PC-9 (cell line): ENCODE results near the gene XPA. TPM values are rescaled to one million over a fixed set of nuclear protein-coding genes. Genes with fewer than 3 reads are reported as not detected.

ENCODE experiments used
- BruUV-seq: library from RNA; stranded (reverse); fragments of 400-500 nt; replicated peaks from 2 replicates; lab custom pipeline; 2021; lab: Mats Ljungman, UMichigan
- CTCF ChIA-PET: fragments of 300-600 bp; sonication (Branson Sonifier 250); formaldehyde crosslinking; loops from one replicate; lab custom pipeline; 2022; ENCODE audit warnings: antibody characterized with exemption; lab: Charles Lee
- POLR2A ChIA-PET: fragments of 300-600 bp; sonication (Branson Sonifier 250); formaldehyde crosslinking; loops from one replicate; lab custom pipeline; 2022; ENCODE audit warnings: antibody characterized with exemption; ENCODE audit not compliant: unreplicated experiment; lab: Charles Lee
- DNase-seq, 2 experiments: peaks; one replicate each; pipeline versions ENCODE4 v3.0.0 to v3.0.0-alpha.2; 2015 to 2022; ENCODE audit warnings: mixed read lengths in 1 of 2
- H2AFZ ChIP-seq: fragments of 200-600 bp; sonication (generic); 2 replicates; pipeline ENCODE4 v1.8.1; 2017; ENCODE audit warnings: antibody characterized with exemption
- H3F3A ChIP-seq: fragments of 200-600 bp; sonication (generic); 2 replicates; pipeline ENCODE4 v1.8.1; 2017; ENCODE audit warnings: antibody characterized with exemption, mild to moderate bottlenecking, low read depth; ENCODE audit not compliant: insufficient read depth
- H3K27ac ChIP-seq: fragments of 200-600 bp; sonication (generic); 2 replicates; pipeline ENCODE4 v1.6.1; 2016; ENCODE audit warnings: mixed run types
- H3K27me3 ChIP-seq: fragments of 200-600 bp; sonication (generic); 2 replicates; pipeline ENCODE4 v1.6.1; 2016; ENCODE audit warnings: low read depth, mixed run types; ENCODE audit not compliant: insufficient read depth
- H3K36me3 ChIP-seq: fragments of 200-600 bp; sonication (generic); 2 replicates; pipeline ENCODE4 v1.6.1; 2016; ENCODE audit warnings: low read depth, mixed run types
- H3K4me1 ChIP-seq: fragments of 200-600 bp; sonication (generic); replicated peaks from 2 replicates; pipeline ENCODE4 v1.6.1; 2016; ENCODE audit warnings: mixed run types; ENCODE audit not compliant: insufficient read depth
- H3K4me2 ChIP-seq: fragments of 200-600 bp; sonication (generic); 2 replicates; pipeline ENCODE4 v1.6.1; 2017; ENCODE audit warnings: mixed run types
- H3K4me3 ChIP-seq: fragments of 200-600 bp; sonication (generic); 2 replicates; pipeline ENCODE4 v1.6.1; 2016; ENCODE audit warnings: mixed run types
- H3K79me2 ChIP-seq: fragments of 200-600 bp; sonication (generic); 2 replicates; pipeline ENCODE4 v1.6.1; 2017; ENCODE audit warnings: low read depth, mixed run types
- H3K9me2 ChIP-seq: fragments of 200-600 bp; sonication (generic); 2 replicates; pipeline ENCODE4 v1.8.1; 2017; ENCODE audit warnings: mild to moderate bottlenecking; ENCODE audit not compliant: insufficient read depth
- H3K9me3 ChIP-seq: fragments of 200-600 bp; sonication (generic); 2 replicates; pipeline ENCODE4 v1.8.1; 2016; ENCODE audit warnings: low read depth; ENCODE audit not compliant: insufficient read depth
- H4K20me1 ChIP-seq: fragments of 200-600 bp; sonication (generic); 2 replicates; pipeline ENCODE4 v1.8.1; 2017; ENCODE audit not compliant: insufficient read depth
- EZH2 ChIP-seq: fragments of 200-600 bp; sonication (generic); IDR thresholded peaks from 2 replicates; pipeline ENCODE4 v1.8.0; 2017; ENCODE audit warnings: antibody characterized with exemption, low read depth
- intact Hi-C: fragments of 100-400 bp; cut with micrococcal nuclease; formaldehyde crosslinking; loops from one replicate; pipeline ENCODE4 v1.10.0; 2022; ENCODE audit not compliant: unreplicated experiment
- total RNA-seq: library from RNA; stranded (reverse); gene quantifications from 2 replicates; pipeline ENCODE4 v1.2.3, GENCODE V29; 2021
- TF ChIP-seq, protein P1 (sequence below): fragments of 200-600 bp; sonication (generic); conservative IDR thresholded peaks from 2 replicates; pipeline ENCODE4 v1.6.1; 2017; ENCODE audit warnings: mixed run types, antibody characterized with exemption, mild to moderate bottlenecking, moderate library complexity

The XPA gene
- total RNA-seq, 1 experiment from 2014 or later = 17.4 TPM

DNA sequence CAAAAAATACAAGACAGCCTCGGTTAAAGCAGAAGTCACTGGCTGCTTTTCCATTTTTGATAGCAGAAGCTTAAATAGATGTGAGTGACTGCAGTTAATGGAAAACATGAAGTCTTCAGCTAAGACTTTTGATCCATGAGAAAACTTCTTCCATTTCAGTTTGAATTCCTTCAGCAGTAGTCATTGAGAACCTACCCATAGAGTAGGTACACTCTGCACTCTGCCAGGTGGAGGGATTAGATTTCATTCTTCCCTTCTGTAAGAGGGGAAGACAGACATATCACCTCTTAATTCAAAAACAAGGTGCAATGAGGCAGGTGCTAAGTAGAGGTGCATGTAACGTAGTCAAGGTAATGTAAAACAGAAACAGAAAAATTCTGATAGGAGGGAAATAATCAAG is 26.7 kb upstream of the XPA start:
- Histone ChIP-seq H3K27ac (no peak overlapping the region), H3K9me3 (0 out of 2 replicates have a peak, but pooled peaks cover 3% of the 10 kb centered on the region), H3K9me2 (no peaks in the 10 kb centered on the region), H3K4me2 (no peak overlapping the region), H3K79me2 (no peaks in the 10 kb centered on the region), H2AFZ (no peak overlapping the region), H3K4me3 (no peak overlapping the region), H3K36me3 (no peaks in the 10 kb centered on the region), H3K27me3 (no peaks in the 10 kb centered on the region), H3K4me1 (peaks cover 8% of the 10 kb centered on the region; the same call in 1 of the 2 replicates), H4K20me1 (no peaks in the 10 kb centered on the region), H3F3A (no peaks in the 10 kb centered on the region)
- peak in 1 of 2 experiments; percentile 58 for DNase-seq
- intact Hi-C loops = no loop called here
- ChIA-PET POLR2A (no interaction called here), CTCF (no interaction called here)
- BruUV-seq = no TSS peak
- TF ChIP-seq, protein P1, sequence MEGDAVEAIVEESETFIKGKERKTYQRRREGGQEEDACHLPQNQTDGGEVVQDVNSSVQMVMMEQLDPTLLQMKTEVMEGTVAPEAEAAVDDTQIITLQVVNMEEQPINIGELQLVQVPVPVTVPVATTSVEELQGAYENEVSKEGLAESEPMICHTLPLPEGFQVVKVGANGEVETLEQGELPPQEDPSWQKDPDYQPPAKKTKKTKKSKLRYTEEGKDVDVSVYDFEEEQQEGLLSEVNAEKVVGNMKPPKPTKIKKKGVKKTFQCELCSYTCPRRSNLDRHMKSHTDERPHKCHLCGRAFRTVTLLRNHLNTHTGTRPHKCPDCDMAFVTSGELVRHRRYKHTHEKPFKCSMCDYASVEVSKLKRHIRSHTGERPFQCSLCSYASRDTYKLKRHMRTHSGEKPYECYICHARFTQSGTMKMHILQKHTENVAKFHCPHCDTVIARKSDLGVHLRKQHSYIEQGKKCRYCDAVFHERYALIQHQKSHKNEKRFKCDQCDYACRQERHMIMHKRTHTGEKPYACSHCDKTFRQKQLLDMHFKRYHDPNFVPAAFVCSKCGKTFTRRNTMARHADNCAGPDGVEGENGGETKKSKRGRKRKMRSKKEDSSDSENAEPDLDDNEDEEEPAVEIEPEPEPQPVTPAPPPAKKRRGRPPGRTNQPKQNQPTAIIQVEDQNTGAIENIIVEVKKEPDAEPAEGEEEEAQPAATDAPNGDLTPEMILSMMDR = no peak
- no peak for TF ChIP-seq EZH2

DNA sequence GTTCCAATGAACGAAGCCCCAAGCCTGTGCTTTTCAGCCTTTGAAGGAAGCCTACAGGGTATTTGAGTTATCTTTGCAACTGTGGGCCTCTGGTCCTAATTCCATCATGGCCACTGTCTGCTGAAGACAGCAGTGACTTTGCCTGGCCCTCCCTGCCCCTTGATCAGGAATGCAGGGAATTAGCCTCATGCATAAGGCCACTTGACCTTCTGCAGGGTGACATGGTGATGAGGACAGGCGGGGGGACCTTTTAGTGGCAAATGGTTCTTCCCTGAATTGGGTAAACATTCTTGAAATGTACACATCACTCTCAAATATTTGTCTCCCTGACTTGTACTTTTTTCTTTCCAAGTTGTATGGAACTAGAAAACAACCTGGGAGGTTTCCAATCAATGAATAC is 25.2 kb upstream of the XPA start:
- no peak for DNase-seq
- no peaks in the 10 kb centered on the region for H3K79me2 ChIP-seq
- ChIA-PET POLR2A (interaction anchor here (0.5 kb wide), 1 partner anchor 315 kb away, joined by 3 read pairs; no protein-coding TSS in a partner anchor), CTCF (no interaction called here)
- no peak overlapping the region for H3K27ac ChIP-seq
- H3K9me3 ChIP-seq = 0 out of 2 replicates have a peak, but pooled peaks cover 3% of the 10 kb centered on the region
- intact Hi-C loops = no loop called here
- no peak overlapping the region for H2AFZ ChIP-seq
- BruUV-seq = no TSS peak
- TF ChIP-seq EZH2 = no peak
- TF ChIP-seq, protein P1 = no peak
- no peaks in the 10 kb centered on the region for H3F3A ChIP-seq
- H3K4me1 ChIP-seq = peaks cover 8% of the 10 kb centered on the region; the same call in 1 of the 2 replicates
- no peaks in the 10 kb centered on the region for H4K20me1 ChIP-seq
- no peak overlapping the region for H3K4me3 ChIP-seq
- H3K27me3 ChIP-seq = no peaks in the 10 kb centered on the region
- H3K4me2 ChIP-seq = no peak overlapping the region
- H3K36me3 ChIP-seq = no peaks in the 10 kb centered on the region
- H3K9me2 ChIP-seq = no peaks in the 10 kb centered on the region

DNA sequence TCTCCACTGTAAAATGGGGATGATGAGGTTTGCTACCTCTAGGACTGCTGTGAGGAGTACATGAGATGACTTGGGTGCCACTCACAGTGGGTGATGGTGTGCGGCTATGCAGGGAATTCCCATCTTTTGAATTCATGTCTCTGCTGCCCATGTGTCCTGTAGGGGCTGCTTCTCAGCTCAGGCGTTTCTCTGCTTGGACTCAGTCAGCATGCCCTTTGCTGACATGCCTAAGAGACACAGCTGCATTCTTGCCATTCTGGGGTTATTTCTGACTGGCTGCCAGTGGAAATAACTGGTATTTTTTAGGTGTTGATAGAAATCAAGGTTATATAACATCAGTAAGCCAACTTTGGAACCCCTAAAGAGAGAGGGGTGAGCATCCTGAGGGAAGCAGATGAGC is 24.3 kb upstream of the XPA start:
- Histone ChIP-seq H2AFZ (no peak overlapping the region), H3K36me3 (no peaks in the 10 kb centered on the region), H4K20me1 (no peaks in the 10 kb centered on the region), H3K9me2 (no peaks in the 10 kb centered on the region), H3K79me2 (no peaks in the 10 kb centered on the region), H3K27ac (no peak overlapping the region), H3K4me2 (no peak overlapping the region), H3K4me1 (peaks cover 8% of the 10 kb centered on the region; the same call in 1 of the 2 replicates), H3K4me3 (no peak overlapping the region), H3K27me3 (no peaks in the 10 kb centered on the region), H3K9me3 (0 out of 2 replicates have a peak, but pooled peaks cover 3% of the 10 kb centered on the region), H3F3A (no peaks in the 10 kb centered on the region)
- CTCF ChIA-PET = no interaction called here
- TF ChIP-seq, protein P1 = no peak
- no peak for TF ChIP-seq EZH2
- DNase-seq = no peak
- intact Hi-C loops = no loop called here
- no TSS peak for BruUV-seq
- POLR2A ChIA-PET = no interaction called here
